SK-N-SH (cell line): ENCODE data around the gene HAT1. TPM values are rescaled to one million over a fixed set of nuclear protein-coding genes. Genes with fewer than 3 reads are reported as not detected.

Experiments
- CTCF ChIA-PET: fragments of 300-600, 350-600 bp; formaldehyde crosslinking; extraction: SDS; loops from one replicate; lab custom pipeline; 2021; lab: Yijun Ruan, JAX
- POLR2A ChIA-PET: fragments of 350-600 bp; sonication (Branson Sonifier 250); formaldehyde crosslinking; extraction: SDS; loops from one replicate; lab custom pipeline; 2020; ENCODE audit warnings: antibody characterized with exemption, inconsistent platforms; lab: Yijun Ruan, JAX
- DNase-seq: peaks from one replicate; pipeline ENCODE4 v3.0.0; 2012
- H2AFZ ChIP-seq: fragments of 200-600 bp; sonication (generic); 2 replicates; pipeline ENCODE4 v1.8.1; 2016; ENCODE audit warnings: antibody characterized with exemption, mild to moderate bottlenecking, low read depth
- H3F3A ChIP-seq: fragments of 200-600 bp; sonication (generic); replicated peaks from 2 replicates; pipeline ENCODE3; 2016; ENCODE audit warnings: antibody characterized with exemption, mild to moderate bottlenecking; ENCODE audit not compliant: insufficient read depth
- H3K27ac ChIP-seq, 2 experiments: fragments of 200-500 bp in 1 of 2; fragments of 200-600 bp in 1 of 2; sonication (Bioruptor generic) in 1 of 2; sonication (generic), shearing (Covaris generic) in 1 of 2; 2 replicates each; pipeline versions ENCODE4 v1.5.1 to v1.6.1; 2014 to 2016; ENCODE audit warnings: low read depth in 2 of 2, inconsistent platforms in 1 of 2, low read length in 1 of 2, mild to moderate bottlenecking in 1 of 2, mixed read lengths in 1 of 2
- H3K27me3 ChIP-seq: fragments of 200-600 bp; sonication (generic), shearing (Covaris generic); 2 replicates; pipeline ENCODE4 v1.6.1; 2016; ENCODE audit warnings: mixed run types; ENCODE audit not compliant: insufficient read depth
- H3K36me3 ChIP-seq, 2 experiments: fragments of 200-500 bp in 1 of 2; fragments of 200-600 bp in 1 of 2; sonication (Bioruptor generic) in 1 of 2; sonication (generic) in 1 of 2; replicated peaks in 1 of 2; 2 replicates each; pipeline versions ENCODE3 to v1.5.1; 2014 to 2016; ENCODE audit warnings: low read length in 1 of 2, mild to moderate bottlenecking in 1 of 2; ENCODE audit not compliant: insufficient read depth in 2 of 2, control insufficient read depth in 1 of 2
- H3K4me1 ChIP-seq, 2 experiments: fragments of 200-500 bp in 1 of 2; fragments of 200-600 bp in 1 of 2; sonication (Bioruptor generic) in 1 of 2; sonication (generic), shearing (Covaris generic) in 1 of 2; 2 replicates each; pipeline versions ENCODE4 v1.5.1 to v1.6.1; 2014 to 2016; ENCODE audit warnings: low read depth in 1 of 2, low read length in 1 of 2, mixed run types in 1 of 2; ENCODE audit not compliant: insufficient read depth in 2 of 2, control insufficient read depth in 1 of 2
- H3K4me2 ChIP-seq: fragments of 200-600 bp; sonication (generic), shearing (Covaris generic); 2 replicates; pipeline ENCODE4 v1.6.1; 2017; ENCODE audit warnings: mixed run types
- H3K4me3 ChIP-seq, 2 experiments: fragments of 200-500 bp in 1 of 2; fragments of 200-600 bp in 1 of 2; sonication (Bioruptor generic) in 1 of 2; sonication (generic), shearing (Covaris generic) in 1 of 2; 2 replicates each; pipeline versions ENCODE4 v1.5.1 to v1.8.1; 2014 to 2016; ENCODE audit warnings: low read depth in 2 of 2, inconsistent platforms in 1 of 2, low read length in 1 of 2, mild to moderate bottlenecking in 1 of 2, mixed read lengths in 1 of 2, moderate library complexity in 1 of 2
- H3K79me2 ChIP-seq: fragments of 200-600 bp; sonication (generic); 2 replicates; pipeline ENCODE4 v1.8.1; 2017; ENCODE audit warnings: mild to moderate bottlenecking; ENCODE audit not compliant: insufficient read depth
- H3K9ac ChIP-seq: fragments of 200-600 bp; sonication (generic); 2 replicates; pipeline ENCODE4 v1.6.1; 2017; ENCODE audit warnings: mixed run types
- H3K9me2 ChIP-seq: fragments of 200-600 bp; sonication (generic); 2 replicates; pipeline ENCODE4 v1.6.1; 2017; ENCODE audit warnings: mixed run types
- H3K9me3 ChIP-seq: fragments of 200-600 bp; sonication (generic); 2 replicates; pipeline ENCODE4 v1.6.1; 2017; ENCODE audit warnings: mixed run types, mild to moderate bottlenecking, moderate library complexity
- H4K20me1 ChIP-seq: fragments of 200-600 bp; sonication (generic); 2 replicates; pipeline ENCODE4 v1.6.1; 2017; ENCODE audit warnings: mild to moderate bottlenecking, mixed run types; ENCODE audit not compliant: insufficient read depth
- CHD2 ChIP-seq: fragments of 150-350 bp; IDR thresholded peaks from 2 replicates; pipeline ENCODE4 v1.6.1; 2018; ENCODE audit warnings: low read length; ENCODE audit not compliant: partially characterized antibody
- NRF1 ChIP-seq: IDR thresholded peaks from 2 replicates; pipeline ENCODE4 v1.6.1; 2012; ENCODE audit warnings: low read depth, mild to moderate bottlenecking, low read length
- SIN3A ChIP-seq: IDR thresholded peaks from 2 replicates; pipeline ENCODE4 v1.6.1; 2012; ENCODE audit warnings: low read depth, mild to moderate bottlenecking, low read length, moderate library complexity, borderline replicate concordance
- TAF1 ChIP-seq: IDR thresholded peaks from 2 replicates; pipeline ENCODE4 v1.6.1; 2012; ENCODE audit warnings: low read depth, mild to moderate bottlenecking, low read length, moderate library complexity, borderline replicate concordance
- TCF12 ChIP-seq: IDR thresholded peaks from 2 replicates; pipeline ENCODE4 v1.4.0; 2012
- TEAD4 ChIP-seq: IDR thresholded peaks from 2 replicates; pipeline ENCODE4 v1.4.0; 2012; ENCODE audit warnings: mild to moderate bottlenecking, borderline replicate concordance; ENCODE audit not compliant: insufficient read depth
- WGBS: methylation state at CpG from one replicate; pipeline ENCODE4 v1.1.6; 2017; ENCODE audit warnings: low lambda C conversion rate; 5-methylcytosine and 5-hydroxymethylcytosine counted together
- polyA plus RNA-seq, 3 experiments: library from polyadenylated mRNA; depleted of rRNA; stranded (reverse); fragments of >200 nt; gene quantifications; 2 replicates each; pipeline ENCODE4 v1.2.3, GENCODE V29; 2012
- TF ChIP-seq, protein P1 (sequence below): IDR thresholded peaks from 2 replicates; pipeline ENCODE4 v1.4.0; 2012; ENCODE audit warnings: low read depth, borderline replicate concordance
- TF ChIP-seq, protein P2 (sequence below): IDR thresholded peaks from 2 replicates; pipeline ENCODE4; 2012
- TF ChIP-seq, protein P3 (sequence below): fragments of 150-350 bp; IDR thresholded peaks from 2 replicates; pipeline ENCODE4 v1.6.1; 2016; ENCODE audit warnings: mild to moderate bottlenecking, low read depth, low read length

Gene HAT1
- polyA plus RNA-seq, 1 of the 3 experiments (the other 2 are of a cell fraction): 18.6 TPM

DNA sequence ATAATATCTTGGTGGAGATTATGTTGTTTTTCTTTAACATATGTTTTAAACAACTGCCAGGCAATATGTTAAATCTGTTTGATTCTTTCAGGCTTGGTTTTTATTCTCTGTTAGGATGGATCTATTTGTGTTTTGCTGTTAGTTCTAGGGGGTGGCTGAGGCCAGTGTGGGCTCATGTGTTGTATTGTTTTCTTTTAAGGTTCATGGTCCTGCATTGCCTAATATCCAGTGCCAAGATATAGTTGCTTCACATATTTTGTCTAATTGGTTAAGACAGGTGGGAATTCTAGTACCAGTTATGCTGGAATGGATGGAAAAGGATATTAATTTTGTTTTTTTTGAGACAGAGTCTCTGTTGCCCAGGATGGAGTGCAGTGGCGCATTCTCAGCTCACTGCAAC lies 85.1 kb downstream of the HAT1 start:
- H3K9me2 ChIP-seq: no peaks in the 10 kb centered on the region
- H3K36me3 ChIP-seq: no peaks in the 10 kb centered on the region
- 100% methylated on average over 1 of the region's 1 CpG for WGBS
- no peaks in the 10 kb centered on the region for H3K27me3 ChIP-seq
- DNase-seq: no peak
- no peaks in the 10 kb centered on the region for H3K4me1 ChIP-seq
- no peaks in the 10 kb centered on the region for H3K9me3 ChIP-seq
- ChIA-PET POLR2A (no interaction called here), CTCF (no interaction called here)
- no peaks in the 10 kb centered on the region for H3K79me2 ChIP-seq
- no peak overlapping the region for H3K4me3 ChIP-seq
- H3K9ac ChIP-seq: no peak overlapping the region
- no peak overlapping the region for H3K4me2 ChIP-seq
- no peaks in the 10 kb centered on the region for H3F3A ChIP-seq
- no peaks in the 10 kb centered on the region for H4K20me1 ChIP-seq
- H3K27ac ChIP-seq: no peak overlapping the region
- TF ChIP-seq SIN3A: no peak
- no peak for TF ChIP-seq TAF1
- TF ChIP-seq CHD2: no peak
- TF ChIP-seq, protein P1, sequence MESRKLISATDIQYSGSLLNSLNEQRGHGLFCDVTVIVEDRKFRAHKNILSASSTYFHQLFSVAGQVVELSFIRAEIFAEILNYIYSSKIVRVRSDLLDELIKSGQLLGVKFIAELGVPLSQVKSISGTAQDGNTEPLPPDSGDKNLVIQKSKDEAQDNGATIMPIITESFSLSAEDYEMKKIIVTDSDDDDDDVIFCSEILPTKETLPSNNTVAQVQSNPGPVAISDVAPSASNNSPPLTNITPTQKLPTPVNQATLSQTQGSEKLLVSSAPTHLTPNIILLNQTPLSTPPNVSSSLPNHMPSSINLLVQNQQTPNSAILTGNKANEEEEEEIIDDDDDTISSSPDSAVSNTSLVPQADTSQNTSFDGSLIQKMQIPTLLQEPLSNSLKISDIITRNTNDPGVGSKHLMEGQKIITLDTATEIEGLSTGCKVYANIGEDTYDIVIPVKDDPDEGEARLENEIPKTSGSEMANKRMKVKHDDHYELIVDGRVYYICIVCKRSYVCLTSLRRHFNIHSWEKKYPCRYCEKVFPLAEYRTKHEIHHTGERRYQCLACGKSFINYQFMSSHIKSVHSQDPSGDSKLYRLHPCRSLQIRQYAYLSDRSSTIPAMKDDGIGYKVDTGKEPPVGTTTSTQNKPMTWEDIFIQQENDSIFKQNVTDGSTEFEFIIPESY: no peak
- no peak for TF ChIP-seq NRF1
- no peak for TF ChIP-seq TCF12
- no peak overlapping the region for H2AFZ ChIP-seq

DNA sequence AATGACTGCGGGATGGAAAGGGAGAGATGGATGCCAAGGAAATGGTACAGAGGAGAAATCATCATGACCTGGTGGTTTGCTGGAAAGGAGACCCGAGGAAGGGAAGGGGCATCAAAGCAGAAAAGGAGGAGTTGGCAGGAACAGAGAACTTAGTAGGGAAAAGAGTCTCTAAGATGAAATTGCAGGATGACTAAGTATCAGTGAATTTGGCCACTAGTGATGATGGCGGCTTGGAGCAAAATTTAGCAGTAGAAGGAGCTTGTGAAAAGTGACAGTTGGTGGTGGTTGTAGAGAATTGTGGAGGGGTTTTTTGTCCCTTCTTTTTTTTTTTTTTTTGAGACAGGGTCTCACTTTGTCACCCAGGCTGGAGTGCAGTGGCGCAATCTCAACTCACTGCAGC lies 87.6 kb downstream of the HAT1 start:
- CTCF ChIA-PET: no interaction called here
- TF ChIP-seq, protein P1: no peak
- TF ChIP-seq TEAD4: no peak
- TF ChIP-seq, protein P2, sequence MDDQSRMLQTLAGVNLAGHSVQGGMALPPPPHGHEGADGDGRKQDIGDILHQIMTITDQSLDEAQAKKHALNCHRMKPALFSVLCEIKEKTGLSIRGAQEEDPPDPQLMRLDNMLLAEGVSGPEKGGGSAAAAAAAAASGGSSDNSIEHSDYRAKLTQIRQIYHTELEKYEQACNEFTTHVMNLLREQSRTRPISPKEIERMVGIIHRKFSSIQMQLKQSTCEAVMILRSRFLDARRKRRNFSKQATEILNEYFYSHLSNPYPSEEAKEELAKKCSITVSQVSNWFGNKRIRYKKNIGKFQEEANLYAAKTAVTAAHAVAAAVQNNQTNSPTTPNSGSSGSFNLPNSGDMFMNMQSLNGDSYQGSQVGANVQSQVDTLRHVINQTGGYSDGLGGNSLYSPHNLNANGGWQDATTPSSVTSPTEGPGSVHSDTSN: no peak
- TF ChIP-seq, protein P3, sequence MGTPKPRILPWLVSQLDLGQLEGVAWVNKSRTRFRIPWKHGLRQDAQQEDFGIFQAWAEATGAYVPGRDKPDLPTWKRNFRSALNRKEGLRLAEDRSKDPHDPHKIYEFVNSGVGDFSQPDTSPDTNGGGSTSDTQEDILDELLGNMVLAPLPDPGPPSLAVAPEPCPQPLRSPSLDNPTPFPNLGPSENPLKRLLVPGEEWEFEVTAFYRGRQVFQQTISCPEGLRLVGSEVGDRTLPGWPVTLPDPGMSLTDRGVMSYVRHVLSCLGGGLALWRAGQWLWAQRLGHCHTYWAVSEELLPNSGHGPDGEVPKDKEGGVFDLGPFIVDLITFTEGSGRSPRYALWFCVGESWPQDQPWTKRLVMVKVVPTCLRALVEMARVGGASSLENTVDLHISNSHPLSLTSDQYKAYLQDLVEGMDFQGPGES: no peak
- Histone ChIP-seq H3K9ac (no peak overlapping the region), H3K27ac (no peak overlapping the region), H3F3A (no peaks in the 10 kb centered on the region), H3K4me3 (no peak overlapping the region), H2AFZ (no peak overlapping the region), H3K9me2 (no peaks in the 10 kb centered on the region), H3K79me2 (no peaks in the 10 kb centered on the region), H3K27me3 (no peaks in the 10 kb centered on the region), H4K20me1 (no peaks in the 10 kb centered on the region), H3K36me3 (no peaks in the 10 kb centered on the region), H3K4me2 (no peak overlapping the region), H3K4me1 (no peaks in the 10 kb centered on the region), H3K9me3 (no peaks in the 10 kb centered on the region)
- no peak for DNase-seq
- 87% methylated on average over 4 of the region's 4 CpGs for WGBS
- POLR2A ChIA-PET: interaction anchor here (0.6 kb wide), 1 partner anchor 68 kb away, joined by 3 read pairs; no protein-coding TSS in a partner anchor
